Thyroid gland (tissue), 4 donors: Measurements from ENCODE around the gene CD3E. TPM values are rescaled to one million over a fixed set of nuclear protein-coding genes. Genes with fewer than 3 reads are reported as not detected.
"Not testable (repeated sequence)": the region's sequence is repeated elsewhere in the genome, so short reads cannot be mapped to it uniquely, and the experiment has no call there.

Experiments
- DNase-seq, 2 donors: peaks; one replicate each; pipeline ENCODE4 v3.0.0-alpha.2; 2019
- H3K27ac ChIP-seq, 3 donors: fragments of 200-600 bp; sonication (generic); 1 replicate in 2 of 3; 2 replicates in 1 of 3; pipeline ENCODE4 v1.5.1; 2016 to 2019; ENCODE audit warnings: mild to moderate bottlenecking in 1 of 3, moderate library complexity in 1 of 3
- H3K27me3 ChIP-seq: fragments of 200-600 bp; sonication (generic); one replicate; pipeline ENCODE4 v1.5.1; 2019
- H3K36me3 ChIP-seq, 2 donors: fragments of 200-600 bp; sonication (generic); one replicate each; pipeline ENCODE4 v1.5.1; 2016 to 2019
- H3K4me1 ChIP-seq, 2 donors: fragments of 200-600 bp; sonication (generic); one replicate each; pipeline ENCODE4 v1.5.1; 2017 to 2019
- H3K4me3 ChIP-seq, 3 donors: fragments of 200-600 bp; sonication (generic); replicated peaks in 1 of 3; 1 replicate in 2 of 3; 2 replicates in 1 of 3; pipeline ENCODE4 v1.5.1; 2016; ENCODE audit warnings: mild to moderate bottlenecking in 1 of 3
- H3K9me3 ChIP-seq: fragments of 200-600 bp; sonication (generic); one replicate; pipeline ENCODE4 v1.5.1; 2017
- CTCF ChIP-seq, 6 experiments: fragments of 200-600 bp in 3 of 6; fragments of 450-650 bp in 3 of 6; sonication (generic) in 3 of 6; IDR thresholded peaks; one replicate each; pipeline ENCODE4 v1.5.1; 2016 to 2019; ENCODE audit warnings: antibody characterized with exemption in 6 of 6, mild to moderate bottlenecking in 2 of 6, inconsistent platforms in 1 of 6, moderate library complexity in 1 of 6
- POLR2A ChIP-seq, 2 donors: fragments of 450-650 bp; IDR thresholded peaks; one replicate each; pipeline ENCODE4 v1.6.1; 2017; ENCODE audit warnings: antibody characterized with exemption in 2 of 2, mild to moderate bottlenecking in 2 of 2, moderate library complexity in 1 of 2
- WGBS, 2 donors: methylation state at CpG; one replicate each; pipeline ENCODE4 v1.1.5; 2017; 5-methylcytosine and 5-hydroxymethylcytosine counted together
- intact Hi-C: fragments of 100-400 bp; cut with DNase I; formaldehyde crosslinking; loops from one replicate; pipeline ENCODE4 v1.15.1; 2023
- total RNA-seq, 4 donors: library from RNA; depleted of rRNA; stranded (reverse); fragments of >200 nt; gene quantifications; one replicate each; pipeline ENCODE4 v1.2.3, GENCODE V29; 2016

Gene CD3E
- total RNA-seq, 4 donors from 2014 or later = 3.0 to 4.3 (median 3.3) TPM

GRCh38 chr11:118306556-118306955 is 2.0 kb downstream of the CD3E start:
- TF ChIP-seq POLR2A (IDR thresholded peaks at IDR 0.05) = no peak
- no peak for TF ChIP-seq CTCF (IDR thresholded peaks at IDR 0.05)
- Histone ChIP-seq H3K9me3 (no peaks in the 10 kb centered on the region), H3K4me1 (no peaks in the 10 kb centered on the region), H3K27me3 (no peaks in the 10 kb centered on the region), H3K36me3 (no peaks in the 10 kb centered on the region), H3K27ac (no peak overlapping the region), H3K4me3 (no peak overlapping the region)
- DNase-seq = no peak
- WGBS, 2 donors = 87 to 89% methylated on average over 2 of the region's 2 CpGs
- intact Hi-C loops = no loop called here

GRCh38 chr11:118308995-118309528 is 4.5 kb downstream of the CD3E start:
- H3K4me3 ChIP-seq, H3K27ac ChIP-seq, H3K9me3 ChIP-seq, H3K36me3 ChIP-seq, H3K27me3 ChIP-seq, DNase-seq, H3K4me1 ChIP-seq, intact Hi-C loops: not testable (repeated sequence)
- WGBS, 2 donors = 87 to 93% methylated on average over 5 of the region's 5 CpGs

GRCh38 chr11:118310271-118310670 is 5.7 kb downstream of the CD3E start:
- H3K9me3 ChIP-seq = no peaks in the 10 kb centered on the region
- intact Hi-C loops = no loop called here
- no peak for TF ChIP-seq CTCF (IDR thresholded peaks at IDR 0.05)
- TF ChIP-seq POLR2A (IDR thresholded peaks at IDR 0.05) = no peak
- no peak overlapping the region for H3K27ac ChIP-seq
- 94% methylated on average over 3 of the region's 3 CpGs for WGBS, 2 donors
- H3K36me3 ChIP-seq = no peaks in the 10 kb centered on the region
- H3K27me3 ChIP-seq = peaks cover 4% of the 10 kb centered on the region
- no peak overlapping the region for H3K4me3 ChIP-seq
- H3K4me1 ChIP-seq = peaks cover 0 to 2% of the 10 kb centered on the region in 2 donors
- no peak for DNase-seq

- Histone ChIP-seq H3K9me3 (no peaks in the 10 kb centered on the region), H3K4me1 (peaks cover 0 to 5% of the 10 kb centered on the region in 2 donors), H3K4me3 (no peak overlapping the region), H3K36me3 (no peaks in the 10 kb centered on the region), H3K27ac (no peak overlapping the region), H3K27me3 (peaks cover 4% of the 10 kb centered on the region)
- 80 to 86% methylated on average over 3 of the region's 3 CpGs for WGBS, 2 donors
- no peak for DNase-seq
- intact Hi-C loops = no loop called here
- TF ChIP-seq POLR2A (IDR thresholded peaks at IDR 0.05) = no peak
- no peak for TF ChIP-seq CTCF (IDR thresholded peaks at IDR 0.05)
These were observed 6.4 kb downstream of the CD3E start for GRCh38 chr11:118310781-118311485.

- peaks cover 4% of the 10 kb centered on the region for H3K27me3 ChIP-seq
- 73 to 75% methylated on average over 4 of the region's 4 CpGs for WGBS, 2 donors
- no peak for DNase-seq
- H3K9me3 ChIP-seq = no peaks in the 10 kb centered on the region
- no peak overlapping the region for H3K27ac ChIP-seq
- no peak overlapping the region for H3K4me3 ChIP-seq
- H3K4me1 ChIP-seq = peaks cover 0 to 5% of the 10 kb centered on the region in 2 donors
- TF ChIP-seq CTCF (IDR thresholded peaks at IDR 0.05) = no peak
- no peak for TF ChIP-seq POLR2A (IDR thresholded peaks at IDR 0.05)
- intact Hi-C loops = no loop called here
- H3K36me3 ChIP-seq = no peaks in the 10 kb centered on the region
These were observed 7.0 kb downstream of the CD3E start for GRCh38 chr11:118311518-118311917.
